Tibial nerve (tissue), 4 donors: ENCODE measurements around the gene KHDRBS1. TPM values are rescaled to one million over a fixed set of nuclear protein-coding genes. Genes with fewer than 3 reads are reported as not detected.
A peak's percentile ranks its signal among the peaks of the same experiment; 100 is the strongest.

ENCODE experiments used
- DNase-seq, 2 donors: peaks; one replicate each; pipeline ENCODE4 v3.0.0-alpha.2; 2019; ENCODE audit warnings: low spot score in 2 of 2
- H3K27ac ChIP-seq, 4 donors: fragments of 200-600 bp; sonication (generic) in 3 of 4; one replicate each; pipeline ENCODE4 v1.5.1; 2017 to 2019; ENCODE audit warnings: mild to moderate bottlenecking in 1 of 4
- H3K27me3 ChIP-seq, 2 donors: fragments of 200-600 bp; sonication (generic) in 1 of 2; one replicate each; pipeline versions ENCODE4 v1.5.1 to v1.6.0; 2017 to 2019
- H3K36me3 ChIP-seq, 3 donors: fragments of 200-600 bp; sonication (generic); one replicate each; pipeline ENCODE4 v1.5.1; 2018 to 2019
- H3K4me1 ChIP-seq, 4 donors: fragments of 200-600 bp; sonication (generic) in 3 of 4; one replicate each; pipeline ENCODE4 v1.5.1; 2017 to 2019
- H3K4me3 ChIP-seq, 4 donors: fragments of 200-600 bp; sonication (generic) in 3 of 4; one replicate each; pipeline ENCODE4 v1.5.1; 2017 to 2019; ENCODE audit warnings: mild to moderate bottlenecking in 1 of 4, moderate library complexity in 1 of 4
- H3K9me3 ChIP-seq, 4 donors: fragments of 200-600 bp; sonication (generic) in 3 of 4; one replicate each; pipeline ENCODE4 v1.5.1; 2017 to 2019
- CTCF ChIP-seq, 5 experiments: fragments of 200-600 bp in 3 of 5; fragments of 450-650 bp in 2 of 5; sonication (generic) in 3 of 5; IDR thresholded peaks; one replicate each; pipeline ENCODE4 v1.5.1; 2016 to 2019; ENCODE audit warnings: antibody characterized with exemption in 5 of 5, mild to moderate bottlenecking in 3 of 5, moderate library complexity in 2 of 5
- EP300 ChIP-seq, 2 donors: sonication (generic); formaldehyde crosslinking; IDR thresholded peaks; one replicate each; pipeline ENCODE4 v1.6.1; 2017; ENCODE audit warnings: antibody characterized with exemption in 2 of 2, mild to moderate bottlenecking in 1 of 2
- POLR2A ChIP-seq, 2 donors: fragments of 450-650 bp; IDR thresholded peaks; one replicate each; pipeline ENCODE4 v1.6.1; 2017; ENCODE audit warnings: antibody characterized with exemption in 2 of 2, mild to moderate bottlenecking in 2 of 2, moderate library complexity in 2 of 2
- WGBS, 2 donors: methylation state at CpG; one replicate each; pipeline ENCODE4 v1.1.5; 2018; 5-methylcytosine and 5-hydroxymethylcytosine counted together
- total RNA-seq, 4 donors: library from RNA; depleted of rRNA; stranded (reverse); fragments of >200 nt; gene quantifications; one replicate each; pipeline ENCODE4 v1.1.0, GENCODE V29; 2016

Gene KHDRBS1, protein sequence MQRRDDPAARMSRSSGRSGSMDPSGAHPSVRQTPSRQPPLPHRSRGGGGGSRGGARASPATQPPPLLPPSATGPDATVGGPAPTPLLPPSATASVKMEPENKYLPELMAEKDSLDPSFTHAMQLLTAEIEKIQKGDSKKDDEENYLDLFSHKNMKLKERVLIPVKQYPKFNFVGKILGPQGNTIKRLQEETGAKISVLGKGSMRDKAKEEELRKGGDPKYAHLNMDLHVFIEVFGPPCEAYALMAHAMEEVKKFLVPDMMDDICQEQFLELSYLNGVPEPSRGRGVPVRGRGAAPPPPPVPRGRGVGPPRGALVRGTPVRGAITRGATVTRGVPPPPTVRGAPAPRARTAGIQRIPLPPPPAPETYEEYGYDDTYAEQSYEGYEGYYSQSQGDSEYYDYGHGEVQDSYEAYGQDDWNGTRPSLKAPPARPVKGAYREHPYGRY
- total RNA-seq: 10 to 100 TPM; 61.5 to 92.6 (median 78.6) TPM

- H3K4me3 ChIP-seq: peak within 1 kb of the TSS; percentile 69 to 99 (median 81)
- H3K27ac ChIP-seq: peak within 1 kb of the TSS; percentile 82 to 100 (median 96)
- TF ChIP-seq EP300 (IDR thresholded peaks at IDR 0.05) (peak; percentile 95 to 97), CTCF (IDR thresholded peaks at IDR 0.05) (peak in 2 of 5 experiments; percentile 5 to 55), POLR2A (IDR thresholded peaks at IDR 0.05) (peak; percentile 85)
- no peaks in the 10 kb centered on the region for H3K9me3 ChIP-seq
- DNase-seq: peak; percentile 96 to 98
- WGBS, 2 donors: 0 to 1% methylated on average over 23 to 41 of the region's 101 CpGs
- H3K4me1 ChIP-seq: peaks cover 0 to 42% (median 22%) of the 10 kb centered on the region in 4 donors
- H3K27me3 ChIP-seq: no peaks in the 10 kb centered on the region
- no peaks in the 10 kb centered on the region for H3K36me3 ChIP-seq
Observed at GRCh38 chr1:32013386-32014198, at the start of gene KHDRBS1. KHDRBS1 (plus strand) TSS chr1:32013868; CDS start chr1:32013996, 128 bp downstream.

GRCh38 chr1:31970873-31971272 lies 42.8 kb upstream of the KHDRBS1 start:
- DNase-seq: no peak
- TF ChIP-seq EP300 (IDR thresholded peaks at IDR 0.05) (no peak), POLR2A (IDR thresholded peaks at IDR 0.05) (no peak), CTCF (IDR thresholded peaks at IDR 0.05) (no peak)
- Histone ChIP-seq H3K27me3 (no peaks in the 10 kb centered on the region), H3K27ac (no peak overlapping the region), H3K4me3 (no peak overlapping the region), H3K4me1 (no peaks in the 10 kb centered on the region), H3K9me3 (no peaks in the 10 kb centered on the region), H3K36me3 (no peaks in the 10 kb centered on the region)
- 76 to 82% methylated on average over 3 of the region's 3 CpGs for whole genome bisulfite sequencing, 2 donors

- Histone ChIP-seq H3K4me1 (peaks cover 0 to 13% (median 8%) of the 10 kb centered on the region in 4 donors), H3K36me3 (no peaks in the 10 kb centered on the region), H3K4me3 (no peak overlapping the region), H3K27ac (no peak overlapping the region), H3K27me3 (no peaks in the 10 kb centered on the region), H3K9me3 (no peaks in the 10 kb centered on the region)
- no peak for DNase-seq
- TF ChIP-seq CTCF (IDR thresholded peaks at IDR 0.05): no peak
- TF ChIP-seq POLR2A (IDR thresholded peaks at IDR 0.05): no peak
- no peak for TF ChIP-seq EP300 (IDR thresholded peaks at IDR 0.05)
- WGBS, 2 donors: 97 to 100% methylated on average over 1 of the region's 1 CpG
Observed at GRCh38 chr1:31976401-31976800, 37.3 kb upstream of the KHDRBS1 start.

DNA sequence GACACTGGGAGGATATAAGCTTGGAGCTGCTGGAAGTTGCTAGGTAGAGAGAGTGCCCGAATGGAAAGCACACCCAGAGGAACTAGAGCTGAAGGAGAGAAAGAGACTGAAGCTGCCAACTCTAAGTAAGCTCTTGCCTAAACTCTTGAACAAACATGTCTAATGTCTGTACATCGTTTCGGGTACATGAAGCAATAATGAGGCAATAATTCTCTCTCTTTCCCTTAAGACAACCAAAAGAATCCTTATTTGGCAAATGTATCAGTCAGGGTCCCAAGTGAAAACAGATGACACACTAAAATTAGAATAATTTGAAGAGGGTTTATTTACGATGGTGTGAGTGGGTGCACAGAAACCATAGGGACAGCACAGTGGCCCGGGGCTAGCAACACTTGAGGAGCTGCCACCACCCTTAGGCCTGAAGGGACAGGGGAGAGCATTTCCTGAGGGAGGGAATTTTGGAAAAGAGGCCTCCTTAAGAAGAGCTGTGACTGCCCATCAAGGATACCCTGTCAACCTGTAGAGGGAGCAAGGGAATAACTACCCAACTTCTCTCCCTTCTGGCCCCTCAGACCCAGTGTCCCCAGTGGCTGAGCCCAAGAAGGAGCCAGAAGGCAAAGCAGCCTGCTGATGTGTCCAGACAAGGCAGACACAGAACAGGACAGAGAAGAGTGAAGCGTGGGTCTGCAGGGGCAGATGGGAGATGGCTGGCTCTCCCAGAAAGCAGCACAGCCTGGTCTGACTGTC lies 36.1 kb upstream of the KHDRBS1 start:
- TF ChIP-seq CTCF (IDR thresholded peaks at IDR 0.05): peak; percentile 14 to 44 (median 31)
- no peak for TF ChIP-seq POLR2A (IDR thresholded peaks at IDR 0.05)
- TF ChIP-seq EP300 (IDR thresholded peaks at IDR 0.05): peak in 1 of 2 donors; percentile 65
- DNase-seq: no peak
- H3K27me3 ChIP-seq: no peaks in the 10 kb centered on the region
- H3K9me3 ChIP-seq: no peaks in the 10 kb centered on the region
- no peak overlapping the region for H3K4me3 ChIP-seq
- H3K36me3 ChIP-seq: no peaks in the 10 kb centered on the region
- 42 to 46% methylated on average over 6 of the region's 6 CpGs for WGBS, 2 donors
- H3K27ac ChIP-seq: peak overlapping the region in 2 of 4 donors; percentile 51 to 73
- peaks cover 0 to 13% (median 8%) of the 10 kb centered on the region in 4 donors for H3K4me1 ChIP-seq
